Stimulated activated CD8-positive, alpha-beta memory T cell treated with anti-CD3 and anti-CD28 coated beads, Interleukin-7, amount 100 ng/mL, for 4 hours (primary cell): ENCODE measurements around the gene SLIT3.
A peak's percentile ranks its signal among the peaks of the same experiment; 100 is the strongest.

Experiments used
- DNase-seq, 2 donors: peaks; one replicate each; pipeline ENCODE4 v3.0.0-alpha.2; 2020; ENCODE audit warnings: low read depth in 2 of 2

SLIT3 gene

DNA sequence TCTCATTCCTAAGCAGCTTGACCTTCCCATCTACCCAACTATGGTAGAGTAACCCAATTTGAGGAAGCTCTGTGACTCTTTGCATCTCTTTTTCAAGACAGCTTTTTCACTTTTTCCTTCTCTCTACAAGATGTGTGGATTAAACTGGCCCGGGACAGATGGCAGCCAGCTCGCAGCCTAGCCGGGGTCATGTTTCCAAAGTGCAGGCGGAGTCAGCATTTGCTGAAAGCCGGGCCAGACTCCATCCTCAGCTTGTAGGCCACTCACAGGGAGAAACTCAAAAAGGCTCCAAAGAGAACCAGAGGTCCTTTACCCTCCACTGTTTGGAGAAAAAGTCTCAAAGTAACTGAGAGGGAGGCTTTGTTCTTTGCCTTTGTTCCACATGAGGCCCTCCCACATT lies 435.0 kb downstream of the SLIT3 start:
- no peak for DNase-seq

DNA sequence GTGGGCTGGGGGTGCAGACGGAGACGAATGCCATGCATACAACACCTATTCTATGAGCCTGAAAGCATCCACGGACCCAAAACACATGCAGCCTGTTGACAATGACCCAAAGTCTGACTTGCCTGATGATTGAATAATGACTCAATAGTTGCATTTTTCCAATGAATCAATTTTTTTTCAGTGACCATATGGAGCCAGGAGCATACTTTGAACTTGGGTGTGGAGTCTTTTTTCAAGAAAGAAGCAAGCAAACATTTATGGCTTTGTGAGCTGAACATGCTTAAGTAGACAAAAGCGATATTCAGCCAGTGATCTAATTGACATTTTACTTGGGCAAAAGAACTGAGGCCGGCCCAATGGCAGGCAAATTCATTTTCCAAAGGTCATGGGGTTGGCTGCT lies 437.9 kb downstream of the SLIT3 start:
- no peak for DNase-seq

- no peak for DNase-seq
Measured at GRCh38 chr5:168860503-168860902, 440.4 kb downstream of the SLIT3 start.

DNA sequence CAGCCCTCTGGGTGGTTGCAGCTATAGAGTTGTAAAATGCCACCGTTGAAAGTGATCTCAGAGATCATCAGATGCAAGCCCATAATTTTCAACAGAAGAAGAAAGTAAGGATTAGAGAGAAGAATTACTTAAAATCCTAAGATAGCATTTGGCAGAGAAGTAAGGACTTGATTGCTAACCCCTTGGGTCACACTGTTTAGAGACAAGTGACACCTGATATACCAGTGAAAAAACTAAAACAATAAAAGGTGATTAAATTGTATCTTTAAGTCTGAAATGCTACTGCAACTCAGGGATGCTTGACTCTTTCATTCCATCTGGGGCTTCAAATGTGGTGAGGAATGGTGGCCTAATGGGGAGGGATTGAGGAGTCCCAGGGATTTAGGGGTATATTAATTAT lies 440.9 kb downstream of the SLIT3 start:
- DNase-seq, result no peak

DNA sequence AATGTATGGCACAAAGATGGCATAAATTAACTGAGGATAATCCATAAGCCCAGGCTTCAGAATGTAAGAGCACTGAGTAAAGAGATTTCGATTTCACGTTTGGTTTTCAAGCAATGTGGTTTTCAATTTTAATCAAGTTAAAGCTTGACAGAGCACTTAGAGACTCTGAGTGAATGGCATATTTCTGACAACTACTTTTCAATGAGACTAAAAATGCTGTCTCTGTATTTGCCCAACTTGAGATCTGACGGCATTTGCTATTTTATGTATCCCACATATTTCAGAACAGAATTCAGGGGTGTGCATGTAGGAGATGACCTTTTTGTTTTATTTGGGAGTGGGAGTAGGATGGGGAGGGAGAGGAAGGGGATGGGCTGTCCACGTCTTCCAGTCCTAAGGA lies 441.5 kb downstream of the SLIT3 start:
- DNase-seq, result no peak

DNA sequence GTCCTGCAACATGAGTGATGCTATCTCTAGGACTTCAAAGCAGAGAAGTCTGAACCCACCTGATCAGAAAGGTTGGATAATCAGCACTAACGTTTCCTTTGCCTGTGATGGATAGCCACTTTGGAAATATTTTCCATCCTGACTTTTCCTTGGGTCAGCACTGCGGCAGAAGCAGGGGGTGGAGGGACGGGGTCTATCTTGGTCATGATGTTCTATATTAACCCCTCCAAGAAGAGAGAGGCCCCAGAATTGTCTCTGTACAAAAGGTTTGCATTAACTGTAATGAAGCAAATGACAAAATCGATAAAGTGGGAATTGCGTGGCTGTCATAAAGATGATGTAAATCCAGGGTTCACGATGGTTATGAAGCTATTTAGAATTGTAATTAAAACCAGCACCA lies 441.9 kb downstream of the SLIT3 start:
- no peak for DNase-seq

- DNase-seq, result no peak
Measured at GRCh38 chr5:168858371-168858770, 442.6 kb downstream of the SLIT3 start.

GRCh38 chr5:168853972-168854371 lies 447.0 kb downstream of the SLIT3 start:
- DNase-seq, result no peak

DNA sequence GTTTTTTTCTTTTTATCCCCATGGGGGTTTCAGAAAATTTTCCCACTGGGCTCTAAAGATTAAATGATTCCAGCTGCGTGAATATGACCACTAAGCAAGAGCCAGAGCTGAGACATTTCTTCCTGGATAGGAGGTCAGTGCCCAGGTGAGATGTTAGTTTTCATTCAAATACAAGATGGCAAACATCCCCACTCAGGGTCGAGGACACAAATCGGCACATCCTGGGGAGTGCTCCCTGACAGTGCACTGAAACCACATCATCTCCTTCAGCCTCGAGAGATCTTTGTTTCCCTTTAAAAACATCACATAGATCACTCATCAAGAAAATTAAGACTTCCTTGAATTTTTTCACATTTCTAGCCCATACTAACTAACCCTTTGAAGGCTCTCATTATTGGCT lies 448.6 kb downstream of the SLIT3 start:
- DNase-seq, result no peak

DNA sequence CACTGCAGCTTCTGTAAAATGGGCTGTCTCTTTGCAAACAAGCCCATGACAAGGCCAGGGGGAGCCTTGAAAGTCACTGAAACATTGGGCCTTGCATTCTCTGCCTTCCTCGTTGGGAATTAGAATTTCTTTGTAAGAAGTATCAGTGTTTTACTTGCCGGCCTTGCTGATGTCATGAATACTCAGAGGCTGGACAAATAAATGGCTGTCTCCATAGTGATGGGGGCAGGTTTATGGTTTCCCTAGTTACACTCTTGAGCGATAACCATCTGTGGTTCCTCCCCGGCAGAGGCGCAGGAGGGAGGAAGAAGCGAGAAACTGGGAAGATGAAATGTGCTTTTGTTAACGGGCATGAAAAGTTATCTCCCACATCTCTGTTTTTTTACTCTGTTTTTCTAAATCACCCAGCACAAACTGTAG lies 449.0 kb downstream of the SLIT3 start:
- DNase-seq, result peak in 1 of 2 donors; percentile 0

GRCh38 chr5:168850683-168851082 lies 450.3 kb downstream of the SLIT3 start:
- no peak for DNase-seq

DNA sequence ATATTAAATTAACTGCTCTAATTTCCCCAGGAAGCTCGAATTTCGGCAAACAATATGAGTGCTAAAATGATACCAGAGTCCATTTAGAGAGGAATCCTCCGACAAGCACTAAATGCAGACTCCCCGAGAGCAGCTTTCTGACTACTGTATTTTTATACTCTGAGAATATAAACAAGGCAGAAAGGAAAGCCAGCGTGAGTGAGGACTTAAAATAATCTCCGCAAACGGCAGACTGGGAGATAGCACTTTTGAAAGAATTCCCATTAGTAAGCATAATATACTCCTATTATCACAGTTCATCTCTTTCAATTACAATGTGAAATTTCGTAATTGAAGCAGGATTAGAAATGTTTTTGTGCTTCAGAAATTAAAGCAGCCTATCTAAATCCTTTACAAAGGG lies 452.4 kb downstream of the SLIT3 start:
- DNase-seq, result no peak

DNA sequence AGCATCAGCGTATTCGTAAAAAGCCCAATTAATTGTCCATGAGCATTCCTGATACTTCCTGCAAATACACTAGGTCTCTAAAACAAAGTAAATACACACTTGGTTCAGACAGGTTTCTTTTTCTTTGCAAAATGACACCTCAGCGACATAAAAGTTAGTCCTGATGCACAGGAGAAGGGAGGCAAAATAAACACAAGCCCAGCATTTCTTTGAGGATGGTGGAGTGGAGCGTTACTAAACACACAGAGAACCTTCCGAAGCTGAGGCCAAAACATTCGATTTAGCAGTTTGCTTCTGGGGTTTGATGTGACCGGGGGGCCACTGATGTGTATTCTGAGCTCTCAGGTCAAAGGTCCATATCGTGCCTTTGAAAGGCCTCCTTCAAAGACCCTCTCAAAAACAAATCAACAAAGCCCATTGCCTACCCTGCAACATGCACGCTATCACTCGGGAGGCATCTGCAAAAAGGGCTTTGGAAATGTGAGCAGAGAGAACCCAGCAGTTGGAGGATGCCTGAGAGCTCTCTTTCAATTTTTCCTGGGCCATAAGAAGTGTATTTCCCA lies 453.3 kb downstream of the SLIT3 start:
- DNase-seq, result no peak

DNA sequence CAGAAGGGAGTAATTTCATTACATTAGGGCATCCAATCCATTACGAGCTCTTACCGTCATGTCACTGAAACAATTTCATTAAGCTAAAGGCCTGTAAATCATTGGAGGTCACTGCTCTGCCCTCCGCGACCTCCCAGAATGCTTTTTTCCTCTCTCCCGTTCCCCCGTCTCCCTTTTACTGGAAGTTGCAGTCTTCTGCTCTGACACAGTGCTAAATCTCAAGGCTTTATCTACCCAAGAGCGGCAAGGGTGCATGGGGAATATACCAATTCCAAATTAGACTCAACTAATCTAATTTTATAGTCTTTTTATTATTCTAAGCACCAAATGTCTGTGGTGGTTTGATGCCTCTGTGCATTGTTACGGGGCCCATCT lies 456.0 kb downstream of the SLIT3 start:
- no peak for DNase-seq

GRCh38 chr5:168844016-168844921 lies 456.7 kb downstream of the SLIT3 start:
- DNase-seq, result no peak

DNA sequence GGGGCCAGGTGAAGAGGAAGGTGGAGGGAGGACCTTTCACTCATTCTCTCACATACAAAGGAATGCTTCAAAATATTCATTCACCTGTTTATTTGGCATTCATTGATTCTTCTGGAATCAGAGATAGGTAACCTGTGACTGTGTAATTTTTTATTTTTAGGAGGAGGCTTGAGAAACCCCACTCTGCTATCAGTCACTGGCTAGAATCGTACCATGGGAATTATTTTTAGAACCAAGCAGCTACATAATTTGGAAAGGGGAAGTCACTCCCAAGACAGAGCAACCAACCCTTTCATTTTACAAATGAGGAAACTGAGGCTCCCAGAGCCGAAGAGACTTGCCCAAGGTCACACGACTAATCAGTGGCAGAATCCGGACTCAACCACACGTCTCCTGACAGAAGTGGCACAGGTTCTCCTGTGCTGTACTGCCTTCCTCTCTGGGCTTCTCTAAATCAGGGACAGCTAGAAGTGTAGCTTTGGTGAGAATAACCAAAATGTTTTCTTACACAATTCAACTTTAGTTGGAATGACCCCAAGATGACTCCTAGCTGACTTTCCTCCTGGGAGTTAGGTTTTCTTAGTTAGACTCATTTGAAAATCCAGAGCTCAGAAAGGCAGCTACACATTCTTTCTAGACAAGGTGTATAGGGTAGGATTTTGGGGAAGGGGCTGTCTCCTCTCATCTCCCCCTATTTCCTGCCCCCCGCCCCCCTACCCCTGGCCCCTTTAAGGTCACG lies 457.5 kb downstream of the SLIT3 start:
- DNase-seq, result no peak

GRCh38 chr5:168842571-168843205 lies 458.3 kb downstream of the SLIT3 start:
- no peak for DNase-seq

- DNase-seq, result no peak
Measured at GRCh38 chr5:168837852-168838251, 463.1 kb downstream of the SLIT3 start.

DNA sequence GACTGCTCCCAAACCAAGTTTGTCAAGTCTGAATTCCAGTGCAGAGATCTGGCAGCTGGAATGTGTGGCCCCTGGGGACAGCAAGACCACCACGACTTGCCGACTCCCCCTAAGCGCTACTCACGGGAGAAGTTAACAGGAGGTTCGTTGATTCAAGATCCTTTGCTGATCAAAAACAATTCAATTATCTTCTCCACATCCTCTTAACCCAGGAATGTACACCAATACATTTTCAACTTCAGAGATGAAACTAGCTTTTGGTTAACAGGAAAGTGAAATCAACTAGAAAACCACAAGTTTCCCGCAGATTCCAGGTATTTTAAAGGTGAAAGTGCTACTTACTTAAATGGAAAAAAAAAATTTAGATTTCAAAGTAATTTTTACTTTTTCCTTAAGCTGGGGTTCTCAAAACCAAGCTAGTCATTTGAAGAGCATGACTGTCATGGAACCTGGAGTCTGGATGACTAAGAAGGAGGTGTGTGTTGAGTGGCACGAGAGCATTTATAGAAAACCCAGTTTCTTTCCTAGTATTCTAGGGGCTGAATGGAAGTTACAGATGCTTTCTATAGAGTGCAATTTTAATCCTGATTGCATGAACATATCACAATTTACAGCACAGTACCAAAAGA lies 464.2 kb downstream of the SLIT3 start:
- DNase-seq, result no peak

DNA sequence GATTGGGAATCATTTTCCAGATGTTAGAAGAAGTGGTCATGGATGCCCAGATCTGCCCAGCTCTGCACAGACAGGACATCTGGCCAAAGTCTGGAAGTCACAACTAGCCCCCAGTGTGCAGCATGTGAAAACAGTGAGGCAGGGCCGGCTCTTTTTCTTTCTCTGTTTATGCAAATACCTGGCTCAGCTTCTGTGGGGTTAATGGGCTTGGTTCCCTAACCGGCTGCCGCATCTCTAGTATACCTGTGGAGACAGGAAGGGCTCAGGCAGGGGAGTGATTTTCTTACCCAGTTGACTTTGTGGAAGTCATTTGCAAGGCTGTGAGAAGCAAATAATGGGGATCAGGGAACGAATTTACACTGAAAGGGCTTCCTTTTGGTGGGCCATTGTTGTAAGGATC lies 467.0 kb downstream of the SLIT3 start:
- DNase-seq, result no peak

DNA sequence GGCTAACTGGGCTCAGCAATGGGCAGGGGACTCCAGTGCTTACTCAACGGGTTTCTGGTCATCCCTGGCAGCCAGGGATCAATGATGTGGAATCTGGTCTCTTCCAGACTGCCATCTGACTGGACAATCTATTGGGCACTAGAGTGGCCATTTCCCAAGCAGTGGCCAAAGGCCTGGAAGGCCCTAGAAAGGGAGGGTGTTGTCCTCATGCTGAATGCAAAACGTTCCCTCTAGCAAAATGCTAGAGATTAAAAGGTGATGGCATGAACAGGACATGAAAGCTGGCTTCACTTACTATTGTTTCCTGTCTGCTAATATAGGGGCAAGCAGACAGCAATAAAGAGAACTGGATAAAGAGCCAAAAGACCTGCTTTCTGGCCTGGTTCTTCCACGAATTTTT lies 467.6 kb downstream of the SLIT3 start:
- DNase-seq, result no peak

DNA sequence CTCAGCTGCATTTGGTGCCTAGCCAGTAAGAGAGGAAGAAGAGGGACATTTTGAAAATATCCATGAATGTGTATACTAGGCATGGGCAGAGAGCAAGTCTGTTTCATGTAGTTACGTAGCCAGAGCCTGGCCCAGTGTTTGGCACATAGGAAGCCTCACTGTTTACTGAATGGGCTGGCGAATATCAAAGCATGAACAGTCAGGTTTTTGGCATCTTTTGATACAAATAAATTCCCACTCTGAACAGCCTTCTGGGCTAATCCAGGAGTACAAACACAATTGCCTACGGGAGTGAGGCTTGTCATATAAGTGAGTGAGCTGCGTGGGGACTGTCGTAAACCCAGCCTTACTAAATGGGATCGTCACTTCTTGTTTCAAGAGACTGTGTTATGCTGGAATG lies 468.6 kb downstream of the SLIT3 start:
- no peak for DNase-seq
